GM23338 (cell line): Measurements from ENCODE around the gene GADD45B.

Source experiments
- CREB1 ChIP-seq: fragments of 250-450 bp; sonication (Bioruptor Pico); IDR thresholded peaks from 2 replicates; pipeline ENCODE4 v1.5.0; 2020; ENCODE audit warnings: low read depth, mild to moderate bottlenecking, moderate library complexity
- EZH2 ChIP-seq: fragments of 200-600 bp; sonication (generic); IDR thresholded peaks from one replicate; pipeline ENCODE4 v1.8.0; 2017; ENCODE audit warnings: antibody characterized with exemption, mild to moderate bottlenecking, low read depth; ENCODE audit not compliant: unreplicated experiment
- EZH2phosphoT487 ChIP-seq: fragments of 200-600 bp; sonication (generic); IDR thresholded peaks from one replicate; pipeline ENCODE4 v1.8.1; 2018; ENCODE audit warnings: antibody characterized with exemption; ENCODE audit not compliant: unreplicated experiment
- JUNB ChIP-seq: IDR thresholded peaks from one replicate; pipeline ENCODE4 v1.6.1; 2016; ENCODE audit warnings: antibody characterized with exemption; ENCODE audit not compliant: unreplicated experiment
- NANOG ChIP-seq: IDR thresholded peaks from 2 replicates; pipeline ENCODE4 v1.6.1; 2016; ENCODE audit warnings: antibody characterized with exemption, borderline replicate concordance
- POLR2AphosphoS5 ChIP-seq: IDR thresholded peaks from 2 replicates; pipeline ENCODE4 v1.6.1; 2016; ENCODE audit warnings: antibody characterized with exemption, low read depth
- STAT1 ChIP-seq: IDR thresholded peaks from one replicate; pipeline ENCODE4 v1.6.1; 2016; ENCODE audit warnings: antibody characterized with exemption; ENCODE audit not compliant: unreplicated experiment
- ZNF114 ChIP-seq: fragments of 250-450 bp; sonication (Bioruptor Pico); IDR thresholded peaks from 2 replicates; pipeline ENCODE4 v1.5.0; 2020; ENCODE audit warnings: mild to moderate bottlenecking, moderate library complexity
- ZNF331 ChIP-seq: fragments of 250-450 bp; sonication (Bioruptor Pico); IDR thresholded peaks from 2 replicates; pipeline ENCODE4 v1.5.0; 2020; ENCODE audit warnings: low read depth, mild to moderate bottlenecking, moderate library complexity
- TF ChIP-seq, protein P1 (sequence below), 2 experiments: fragments of 200-600 bp in 1 of 2; sonication (generic) in 1 of 2; conservative IDR thresholded peaks; 2 replicates each; pipeline versions ENCODE4 v1.5.1 to v1.6.1; 2016 to 2017; ENCODE audit warnings: antibody characterized with exemption in 2 of 2, low read depth in 2 of 2, mild to moderate bottlenecking in 2 of 2, moderate library complexity in 1 of 2
- TF ChIP-seq, protein P2 (sequence below): IDR thresholded peaks from one replicate; pipeline ENCODE4 v1.6.1; 2018; ENCODE audit warnings: antibody characterized with exemption; ENCODE audit not compliant: unreplicated experiment
- TF ChIP-seq, protein P3 (sequence below): IDR thresholded peaks from 2 replicates; pipeline ENCODE4 v1.6.1; 2016; ENCODE audit warnings: antibody characterized with exemption
- TF ChIP-seq, protein P4 (sequence below): fragments of 250-450 bp; sonication (Bioruptor Pico); IDR thresholded peaks from 2 replicates; pipeline ENCODE4 v1.5.0; 2020; ENCODE audit warnings: mild to moderate bottlenecking, moderate library complexity

DNA sequence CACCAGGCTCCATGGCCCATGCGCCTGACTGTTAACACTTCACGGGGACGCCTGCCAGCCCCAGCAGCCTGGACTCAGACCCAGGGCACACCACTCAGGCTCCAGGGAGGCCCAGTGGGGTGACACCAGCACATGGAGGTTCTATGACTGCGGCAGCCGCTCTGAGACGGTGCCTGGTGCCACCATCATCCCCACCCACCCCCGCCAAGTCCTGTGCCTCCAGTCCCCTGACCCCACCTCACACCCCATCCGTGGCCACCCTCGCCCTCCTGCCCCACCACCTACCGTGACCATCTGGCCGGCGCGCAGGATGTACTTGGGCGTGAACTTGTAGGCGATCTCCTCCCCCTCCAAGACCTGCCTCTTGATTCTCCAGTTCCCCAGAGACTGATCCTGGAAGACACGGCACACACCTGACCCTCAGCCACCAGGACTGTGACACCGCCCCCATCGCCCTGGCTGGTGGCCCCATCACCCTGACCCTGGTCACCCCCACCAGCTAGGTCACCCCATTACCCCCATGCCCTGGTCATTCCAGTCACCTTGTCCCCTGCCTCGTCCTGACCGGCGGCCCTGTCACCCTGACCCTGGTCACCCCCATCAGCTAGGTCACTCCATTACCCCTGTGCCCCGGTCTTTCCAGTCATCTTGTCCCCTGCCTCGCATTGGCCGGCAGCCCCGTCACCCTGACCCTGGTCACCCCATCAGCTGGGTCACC lies 43.6 kb upstream of the GADD45B start:
- TF ChIP-seq, protein P1, sequence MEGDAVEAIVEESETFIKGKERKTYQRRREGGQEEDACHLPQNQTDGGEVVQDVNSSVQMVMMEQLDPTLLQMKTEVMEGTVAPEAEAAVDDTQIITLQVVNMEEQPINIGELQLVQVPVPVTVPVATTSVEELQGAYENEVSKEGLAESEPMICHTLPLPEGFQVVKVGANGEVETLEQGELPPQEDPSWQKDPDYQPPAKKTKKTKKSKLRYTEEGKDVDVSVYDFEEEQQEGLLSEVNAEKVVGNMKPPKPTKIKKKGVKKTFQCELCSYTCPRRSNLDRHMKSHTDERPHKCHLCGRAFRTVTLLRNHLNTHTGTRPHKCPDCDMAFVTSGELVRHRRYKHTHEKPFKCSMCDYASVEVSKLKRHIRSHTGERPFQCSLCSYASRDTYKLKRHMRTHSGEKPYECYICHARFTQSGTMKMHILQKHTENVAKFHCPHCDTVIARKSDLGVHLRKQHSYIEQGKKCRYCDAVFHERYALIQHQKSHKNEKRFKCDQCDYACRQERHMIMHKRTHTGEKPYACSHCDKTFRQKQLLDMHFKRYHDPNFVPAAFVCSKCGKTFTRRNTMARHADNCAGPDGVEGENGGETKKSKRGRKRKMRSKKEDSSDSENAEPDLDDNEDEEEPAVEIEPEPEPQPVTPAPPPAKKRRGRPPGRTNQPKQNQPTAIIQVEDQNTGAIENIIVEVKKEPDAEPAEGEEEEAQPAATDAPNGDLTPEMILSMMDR (conservative IDR thresholded peaks at IDR 0.05; ENCODE audit: low read depth in 2 of 2) = no peak
- TF ChIP-seq POLR2AphosphoS5 = no peak
- TF ChIP-seq EZH2 = no peak
- no peak for TF ChIP-seq EZH2phosphoT487
- TF ChIP-seq, protein P2, sequence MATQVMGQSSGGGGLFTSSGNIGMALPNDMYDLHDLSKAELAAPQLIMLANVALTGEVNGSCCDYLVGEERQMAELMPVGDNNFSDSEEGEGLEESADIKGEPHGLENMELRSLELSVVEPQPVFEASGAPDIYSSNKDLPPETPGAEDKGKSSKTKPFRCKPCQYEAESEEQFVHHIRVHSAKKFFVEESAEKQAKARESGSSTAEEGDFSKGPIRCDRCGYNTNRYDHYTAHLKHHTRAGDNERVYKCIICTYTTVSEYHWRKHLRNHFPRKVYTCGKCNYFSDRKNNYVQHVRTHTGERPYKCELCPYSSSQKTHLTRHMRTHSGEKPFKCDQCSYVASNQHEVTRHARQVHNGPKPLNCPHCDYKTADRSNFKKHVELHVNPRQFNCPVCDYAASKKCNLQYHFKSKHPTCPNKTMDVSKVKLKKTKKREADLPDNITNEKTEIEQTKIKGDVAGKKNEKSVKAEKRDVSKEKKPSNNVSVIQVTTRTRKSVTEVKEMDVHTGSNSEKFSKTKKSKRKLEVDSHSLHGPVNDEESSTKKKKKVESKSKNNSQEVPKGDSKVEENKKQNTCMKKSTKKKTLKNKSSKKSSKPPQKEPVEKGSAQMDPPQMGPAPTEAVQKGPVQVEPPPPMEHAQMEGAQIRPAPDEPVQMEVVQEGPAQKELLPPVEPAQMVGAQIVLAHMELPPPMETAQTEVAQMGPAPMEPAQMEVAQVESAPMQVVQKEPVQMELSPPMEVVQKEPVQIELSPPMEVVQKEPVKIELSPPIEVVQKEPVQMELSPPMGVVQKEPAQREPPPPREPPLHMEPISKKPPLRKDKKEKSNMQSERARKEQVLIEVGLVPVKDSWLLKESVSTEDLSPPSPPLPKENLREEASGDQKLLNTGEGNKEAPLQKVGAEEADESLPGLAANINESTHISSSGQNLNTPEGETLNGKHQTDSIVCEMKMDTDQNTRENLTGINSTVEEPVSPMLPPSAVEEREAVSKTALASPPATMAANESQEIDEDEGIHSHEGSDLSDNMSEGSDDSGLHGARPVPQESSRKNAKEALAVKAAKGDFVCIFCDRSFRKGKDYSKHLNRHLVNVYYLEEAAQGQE = no peak
- TF ChIP-seq STAT1 = no peak
- no peak for TF ChIP-seq NANOG
- TF ChIP-seq, protein P3, sequence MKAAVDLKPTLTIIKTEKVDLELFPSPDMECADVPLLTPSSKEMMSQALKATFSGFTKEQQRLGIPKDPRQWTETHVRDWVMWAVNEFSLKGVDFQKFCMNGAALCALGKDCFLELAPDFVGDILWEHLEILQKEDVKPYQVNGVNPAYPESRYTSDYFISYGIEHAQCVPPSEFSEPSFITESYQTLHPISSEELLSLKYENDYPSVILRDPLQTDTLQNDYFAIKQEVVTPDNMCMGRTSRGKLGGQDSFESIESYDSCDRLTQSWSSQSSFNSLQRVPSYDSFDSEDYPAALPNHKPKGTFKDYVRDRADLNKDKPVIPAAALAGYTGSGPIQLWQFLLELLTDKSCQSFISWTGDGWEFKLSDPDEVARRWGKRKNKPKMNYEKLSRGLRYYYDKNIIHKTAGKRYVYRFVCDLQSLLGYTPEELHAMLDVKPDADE = no peak
- no peak for TF ChIP-seq JUNB
- TF ChIP-seq, protein P4, sequence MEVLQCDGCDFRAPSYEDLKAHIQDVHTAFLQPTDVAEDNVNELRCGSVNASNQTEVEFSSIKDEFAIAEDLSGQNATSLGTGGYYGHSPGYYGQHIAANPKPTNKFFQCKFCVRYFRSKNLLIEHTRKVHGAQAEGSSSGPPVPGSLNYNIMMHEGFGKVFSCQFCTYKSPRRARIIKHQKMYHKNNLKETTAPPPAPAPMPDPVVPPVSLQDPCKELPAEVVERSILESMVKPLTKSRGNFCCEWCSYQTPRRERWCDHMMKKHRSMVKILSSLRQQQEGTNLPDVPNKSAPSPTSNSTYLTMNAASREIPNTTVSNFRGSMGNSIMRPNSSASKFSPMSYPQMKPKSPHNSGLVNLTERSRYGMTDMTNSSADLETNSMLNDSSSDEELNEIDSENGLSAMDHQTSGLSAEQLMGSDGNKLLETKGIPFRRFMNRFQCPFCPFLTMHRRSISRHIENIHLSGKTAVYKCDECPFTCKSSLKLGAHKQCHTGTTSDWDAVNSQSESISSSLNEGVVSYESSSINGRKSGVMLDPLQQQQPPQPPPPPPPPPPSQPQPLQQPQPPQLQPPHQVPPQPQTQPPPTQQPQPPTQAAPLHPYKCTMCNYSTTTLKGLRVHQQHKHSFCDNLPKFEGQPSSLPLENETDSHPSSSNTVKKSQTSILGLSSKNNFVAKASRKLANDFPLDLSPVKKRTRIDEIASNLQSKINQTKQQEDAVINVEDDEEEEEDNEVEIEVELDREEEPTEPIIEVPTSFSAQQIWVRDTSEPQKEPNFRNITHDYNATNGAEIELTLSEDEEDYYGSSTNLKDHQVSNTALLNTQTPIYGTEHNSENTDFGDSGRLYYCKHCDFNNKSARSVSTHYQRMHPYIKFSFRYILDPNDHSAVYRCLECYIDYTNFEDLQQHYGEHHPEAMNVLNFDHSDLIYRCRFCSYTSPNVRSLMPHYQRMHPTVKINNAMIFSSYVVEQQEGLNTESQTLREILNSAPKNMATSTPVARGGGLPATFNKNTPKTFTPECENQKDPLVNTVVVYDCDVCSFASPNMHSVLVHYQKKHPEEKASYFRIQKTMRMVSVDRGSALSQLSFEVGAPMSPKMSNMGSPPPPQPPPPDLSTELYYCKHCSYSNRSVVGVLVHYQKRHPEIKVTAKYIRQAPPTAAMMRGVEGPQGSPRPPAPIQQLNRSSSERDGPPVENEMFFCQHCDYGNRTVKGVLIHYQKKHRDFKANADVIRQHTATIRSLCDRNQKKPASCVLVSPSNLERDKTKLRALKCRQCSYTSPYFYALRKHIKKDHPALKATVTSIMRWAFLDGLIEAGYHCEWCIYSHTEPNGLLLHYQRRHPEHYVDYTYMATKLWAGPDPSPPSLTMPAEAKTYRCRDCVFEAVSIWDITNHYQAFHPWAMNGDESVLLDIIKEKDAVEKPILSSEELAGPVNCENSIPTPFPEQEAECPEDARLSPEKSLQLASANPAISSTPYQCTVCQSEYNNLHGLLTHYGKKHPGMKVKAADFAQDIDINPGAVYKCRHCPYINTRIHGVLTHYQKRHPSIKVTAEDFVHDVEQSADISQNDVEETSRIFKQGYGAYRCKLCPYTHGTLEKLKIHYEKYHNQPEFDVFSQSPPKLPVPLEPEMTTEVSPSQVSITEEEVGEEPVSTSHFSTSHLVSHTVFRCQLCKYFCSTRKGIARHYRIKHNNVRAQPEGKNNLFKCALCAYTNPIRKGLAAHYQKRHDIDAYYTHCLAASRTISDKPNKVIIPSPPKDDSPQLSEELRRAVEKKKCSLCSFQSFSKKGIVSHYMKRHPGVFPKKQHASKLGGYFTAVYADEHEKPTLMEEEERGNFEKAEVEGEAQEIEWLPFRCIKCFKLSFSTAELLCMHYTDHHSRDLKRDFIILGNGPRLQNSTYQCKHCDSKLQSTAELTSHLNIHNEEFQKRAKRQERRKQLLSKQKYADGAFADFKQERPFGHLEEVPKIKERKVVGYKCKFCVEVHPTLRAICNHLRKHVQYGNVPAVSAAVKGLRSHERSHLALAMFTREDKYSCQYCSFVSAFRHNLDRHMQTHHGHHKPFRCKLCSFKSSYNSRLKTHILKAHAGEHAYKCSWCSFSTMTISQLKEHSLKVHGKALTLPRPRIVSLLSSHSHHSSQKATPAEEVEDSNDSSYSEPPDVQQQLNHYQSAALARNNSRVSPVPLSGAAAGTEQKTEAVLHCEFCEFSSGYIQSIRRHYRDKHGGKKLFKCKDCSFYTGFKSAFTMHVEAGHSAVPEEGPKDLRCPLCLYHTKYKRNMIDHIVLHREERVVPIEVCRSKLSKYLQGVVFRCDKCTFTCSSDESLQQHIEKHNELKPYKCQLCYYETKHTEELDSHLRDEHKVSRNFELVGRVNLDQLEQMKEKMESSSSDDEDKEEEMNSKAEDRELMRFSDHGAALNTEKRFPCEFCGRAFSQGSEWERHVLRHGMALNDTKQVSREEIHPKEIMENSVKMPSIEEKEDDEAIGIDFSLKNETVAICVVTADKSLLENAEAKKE (CRISPR knock-in tag) = no peak
- TF ChIP-seq CREB1 (CRISPR knock-in tag) = no peak
- TF ChIP-seq ZNF331 (CRISPR knock-in tag) = no peak
- TF ChIP-seq ZNF114 = no peak
